ENCODE measurements around the gene CIZ1. TPM values are rescaled to one million over a fixed set of nuclear protein-coding genes. Genes with fewer than 3 reads are reported as not detected.
A peak's percentile ranks its signal among the peaks of the same experiment; 100 is the strongest.

Gene CIZ1
- total and polyA plus RNA-seq, 2 of the 13 experiments (the other 11 are each of a cell fraction or from before 2014, with no cell fraction given) = 30.6 to 50.3 TPM

DNA sequence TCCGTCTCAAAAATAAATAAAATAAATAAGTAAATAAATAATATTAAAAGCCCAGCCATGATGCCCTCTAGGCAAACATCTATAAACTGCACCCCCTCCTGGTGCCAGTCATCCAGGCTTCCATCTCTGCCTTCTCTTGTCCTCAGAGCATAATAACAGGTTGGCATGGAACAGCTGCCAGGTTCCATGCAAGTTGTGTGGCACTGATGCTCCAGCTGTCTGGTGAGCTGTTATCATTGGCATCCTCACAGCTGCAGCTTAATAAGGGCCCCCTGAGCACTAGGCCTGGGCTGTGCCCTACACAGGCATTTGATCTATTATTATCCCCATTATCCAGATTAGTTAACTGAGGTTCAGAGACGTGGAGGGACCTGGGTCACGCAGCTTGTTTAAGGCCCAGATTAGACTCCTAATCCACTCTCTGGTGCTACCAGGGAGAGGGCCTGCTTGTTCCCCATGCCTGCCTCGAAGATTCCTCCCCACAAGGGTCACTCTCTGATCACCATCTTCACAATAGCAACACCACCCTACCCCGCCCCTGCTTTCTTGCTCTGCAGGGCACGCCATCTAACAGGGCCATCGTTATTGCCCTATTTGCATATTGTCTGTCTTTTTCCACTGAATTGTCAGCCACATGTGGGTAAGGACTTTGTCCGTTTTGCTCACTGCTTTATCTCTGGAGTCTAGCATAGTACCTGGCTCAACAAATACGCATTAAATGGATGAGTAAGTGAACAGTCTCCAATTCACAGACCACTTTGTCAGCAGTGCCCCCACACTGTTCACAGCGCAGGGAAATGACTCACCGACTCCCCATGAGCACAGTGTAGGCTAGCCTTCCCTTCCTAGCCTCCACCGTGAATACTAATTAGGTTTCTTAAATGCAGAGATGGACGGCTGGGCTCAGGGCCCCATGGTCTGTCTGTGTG is 10.3 kb upstream of the CIZ1 start:
- Histone ChIP-seq H3K27me3 (ENCODE audit: control insufficient read depth in 1 of 2, insufficient read depth in 2 of 2, low read length in 2 of 2) (peaks cover 6 to 24% of the 10 kb centered on the region in 2 experiments; a peak in 4 of 5 replicates), H3K79me2 (ENCODE audit: insufficient read depth, low read length) (no peaks in the 10 kb centered on the region), H3K4me1 (ENCODE audit: insufficient read depth, low read length) (peaks cover 43% of the 10 kb centered on the region), H3K9me3 (ENCODE audit: low read length) (no peaks in the 10 kb centered on the region), H3K4me3 (replicated peaks in 1 of 3; ENCODE audit: insufficient read depth in 1 of 3, low read depth in 2 of 3, low read length in 3 of 3) (peak overlapping the region in 1 of 3 experiments; percentile 77; a peak in 1 of 6 replicates), H4K20me1 (ENCODE audit: insufficient read depth, low read length) (no peaks in the 10 kb centered on the region), H3K4me2 (ENCODE audit: low read depth, low read length) (peak overlapping the region; percentile 92), H3K36me3 (replicated peaks in 1 of 2; ENCODE audit: control insufficient read depth in 1 of 2, insufficient read depth in 2 of 2, low read length in 2 of 2) (no peaks in the 10 kb centered on the region), H3K9ac (ENCODE audit: insufficient read depth, low read depth, low read length) (no peak overlapping the region), H3K27ac (ENCODE audit: extremely low read length, insufficient read depth, low read length) (no peak overlapping the region), H2AFZ (ENCODE audit: low read length) (no peak overlapping the region)
- POLR2A ChIA-PET = interaction anchor here (0.6 kb wide), 1 partner anchor 183 kb away, joined by 3 read pairs; no protein-coding TSS in a partner anchor
- ATAC-seq = peak; percentile 17; the same call in 1 of the 3 replicates
- intact Hi-C loops (cut with micrococcal nuclease; ENCODE audit: unreplicated experiment) = no loop called here
- CTCF ChIA-PET (ENCODE audit: low intra/inter-chr PET ratio, low total read pairs) = no interaction called here
- DNase-seq (ENCODE audit: low spot score) = peak; percentile 32
- in situ Hi-C loops (cut with HindIII; ENCODE audit: extremely low pct_ligation_motif_present, low pct_unique_long_range_greater_than_20kb) = no loop called here
- BruUV-seq (replicated peaks) = no TSS peak
- TF ChIP-seq YEATS2 (CRISPR knock-in tag; IDR thresholded peaks at IDR 0.05; ENCODE audit: borderline replicate concordance) = 0 out of 2 replicates have a peak, but pooled peaks have one; percentile 14
- TF ChIP-seq ZNF614 (CRISPR knock-in tag; IDR thresholded peaks at IDR 0.05; ENCODE audit: borderline replicate concordance) = peak; percentile 88
- TF ChIP-seq FOSL2 (CRISPR knock-in tag; IDR thresholded peaks at IDR 0.05) = peak; percentile 72
- TF ChIP-seq, protein P1, sequence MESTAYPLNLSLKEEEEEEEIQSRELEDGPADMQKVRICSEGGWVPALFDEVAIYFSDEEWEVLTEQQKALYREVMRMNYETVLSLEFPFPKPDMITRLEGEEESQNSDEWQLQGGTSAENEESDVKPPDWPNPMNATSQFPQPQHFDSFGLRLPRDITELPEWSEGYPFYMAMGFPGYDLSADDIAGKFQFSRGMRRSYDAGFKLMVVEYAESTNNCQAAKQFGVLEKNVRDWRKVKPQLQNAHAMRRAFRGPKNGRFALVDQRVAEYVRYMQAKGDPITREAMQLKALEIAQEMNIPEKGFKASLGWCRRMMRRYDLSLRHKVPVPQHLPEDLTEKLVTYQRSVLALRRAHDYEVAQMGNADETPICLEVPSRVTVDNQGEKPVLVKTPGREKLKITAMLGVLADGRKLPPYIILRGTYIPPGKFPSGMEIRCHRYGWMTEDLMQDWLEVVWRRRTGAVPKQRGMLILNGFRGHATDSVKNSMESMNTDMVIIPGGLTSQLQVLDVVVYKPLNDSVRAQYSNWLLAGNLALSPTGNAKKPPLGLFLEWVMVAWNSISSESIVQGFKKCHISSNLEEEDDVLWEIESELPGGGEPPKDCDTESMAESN (CRISPR knock-in tag; conservative IDR thresholded peaks at IDR 0.05) = peak; percentile 83
- TF ChIP-seq ZFP36L1 (CRISPR knock-in tag; IDR thresholded peaks at IDR 0.05) = no peak
- TF ChIP-seq ZNF629 (CRISPR knock-in tag; conservative IDR thresholded peaks at IDR 0.05) = peak; percentile 74
- 16% methylated on average over 10 of the region's 13 CpGs for WGBS (ENCODE audit: low lambda C conversion rate)
- FAIRE-seq = no peak

Data from HepG2 (cell line).